ENCODE results near the gene DMPK.

The DMPK gene

DNA sequence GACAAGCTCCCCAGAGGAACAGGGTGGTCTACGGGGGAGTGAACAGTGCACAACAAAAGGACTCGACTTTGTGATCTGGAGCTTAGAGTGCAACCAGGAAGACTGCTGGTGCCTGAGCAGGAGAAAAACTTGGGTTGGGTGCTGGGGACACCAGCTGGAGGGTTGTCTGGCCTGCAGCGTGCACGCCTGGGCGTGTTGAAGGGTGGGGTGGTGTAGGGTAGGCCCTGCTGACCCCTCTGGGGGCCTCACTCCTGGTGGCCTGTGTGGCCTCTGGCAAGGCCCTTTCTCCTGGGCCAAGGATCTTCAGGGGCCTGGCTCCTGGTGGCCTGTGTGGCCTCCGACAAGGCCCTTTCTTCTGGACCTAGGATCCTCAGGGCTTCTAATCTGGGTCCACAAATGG, 37.5 kb upstream of the DMPK start:
- Histone ChIP-seq H3K4me1 (ENCODE audit: insufficient read depth, poor library complexity, severe bottlenecking) (peaks cover 5% of the 10 kb centered on the region), H3K27me3 (ENCODE audit: insufficient read depth, poor library complexity, severe bottlenecking) (no peaks in the 10 kb centered on the region), H3K9me3 (ENCODE audit: severe bottlenecking) (no peaks in the 10 kb centered on the region), H3K27ac (ENCODE audit: poor library complexity, severe bottlenecking) (no peak overlapping the region), H3K36me3 (ENCODE audit: low read depth) (peaks cover 7% of the 10 kb centered on the region; the same call in 1 of the 2 replicates), H3K4me3 (ENCODE audit: severe bottlenecking) (no peak overlapping the region)
- TF ChIP-seq, protein P1, sequence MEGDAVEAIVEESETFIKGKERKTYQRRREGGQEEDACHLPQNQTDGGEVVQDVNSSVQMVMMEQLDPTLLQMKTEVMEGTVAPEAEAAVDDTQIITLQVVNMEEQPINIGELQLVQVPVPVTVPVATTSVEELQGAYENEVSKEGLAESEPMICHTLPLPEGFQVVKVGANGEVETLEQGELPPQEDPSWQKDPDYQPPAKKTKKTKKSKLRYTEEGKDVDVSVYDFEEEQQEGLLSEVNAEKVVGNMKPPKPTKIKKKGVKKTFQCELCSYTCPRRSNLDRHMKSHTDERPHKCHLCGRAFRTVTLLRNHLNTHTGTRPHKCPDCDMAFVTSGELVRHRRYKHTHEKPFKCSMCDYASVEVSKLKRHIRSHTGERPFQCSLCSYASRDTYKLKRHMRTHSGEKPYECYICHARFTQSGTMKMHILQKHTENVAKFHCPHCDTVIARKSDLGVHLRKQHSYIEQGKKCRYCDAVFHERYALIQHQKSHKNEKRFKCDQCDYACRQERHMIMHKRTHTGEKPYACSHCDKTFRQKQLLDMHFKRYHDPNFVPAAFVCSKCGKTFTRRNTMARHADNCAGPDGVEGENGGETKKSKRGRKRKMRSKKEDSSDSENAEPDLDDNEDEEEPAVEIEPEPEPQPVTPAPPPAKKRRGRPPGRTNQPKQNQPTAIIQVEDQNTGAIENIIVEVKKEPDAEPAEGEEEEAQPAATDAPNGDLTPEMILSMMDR (IDR thresholded peaks at IDR 0.05; ENCODE audit: poor library complexity, severe bottlenecking) = no peak
- DNase-seq (ENCODE audit: low spot score) (no peak), ATAC-seq (ENCODE audit: low read depth) (no peak)

DNA sequence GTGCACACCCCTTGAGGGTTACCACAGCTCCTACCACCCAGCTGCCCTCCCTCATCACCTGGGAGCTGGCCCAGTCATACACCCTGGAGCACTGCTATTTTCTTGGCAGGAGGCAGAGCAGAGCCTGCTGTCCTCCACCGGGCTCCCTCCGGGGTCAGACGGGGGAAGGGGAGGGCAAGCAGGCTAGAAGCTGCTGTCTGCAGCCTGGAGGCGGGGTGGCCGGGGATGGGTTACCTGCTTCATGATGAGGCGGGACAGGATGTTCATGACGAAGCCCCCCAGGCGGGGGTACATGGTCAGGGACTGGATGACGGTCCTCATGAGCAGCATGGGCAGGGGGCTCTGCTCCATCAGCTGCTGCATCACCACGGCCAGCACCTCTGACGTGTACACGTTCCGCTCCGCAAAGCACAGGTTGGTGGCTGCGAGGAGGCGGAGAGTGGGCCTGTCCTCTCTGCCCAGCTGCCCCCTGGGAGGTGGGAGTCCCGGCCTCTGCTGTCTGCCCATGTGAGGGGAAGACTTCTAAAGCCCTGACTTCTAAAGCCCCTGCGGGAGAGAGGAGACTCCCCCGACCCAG, 35.5 kb upstream of the DMPK start:
- DNase-seq (ENCODE audit: low spot score) (no peak), ATAC-seq (ENCODE audit: low read depth) (0 out of 3 replicates have a peak, but pooled peaks have one; percentile 9)
- Histone ChIP-seq H3K4me1 (ENCODE audit: insufficient read depth, poor library complexity, severe bottlenecking) (peaks cover 6% of the 10 kb centered on the region), H3K36me3 (ENCODE audit: low read depth) (peaks cover 4% of the 10 kb centered on the region; the same call in 1 of the 2 replicates), H3K27ac (ENCODE audit: poor library complexity, severe bottlenecking) (no peak overlapping the region), H3K4me3 (ENCODE audit: severe bottlenecking) (no peak overlapping the region), H3K9me3 (ENCODE audit: severe bottlenecking) (no peaks in the 10 kb centered on the region), H3K27me3 (ENCODE audit: insufficient read depth, poor library complexity, severe bottlenecking) (no peaks in the 10 kb centered on the region)
- TF ChIP-seq, protein P1 (IDR thresholded peaks at IDR 0.05; ENCODE audit: poor library complexity, severe bottlenecking) = no peak

GRCh38 chr19:45817010-45817724, 34.9 kb upstream of the DMPK start:
- H3K9me3 ChIP-seq (ENCODE audit: severe bottlenecking) = no peaks in the 10 kb centered on the region
- no peaks in the 10 kb centered on the region for H3K27me3 ChIP-seq (ENCODE audit: insufficient read depth, poor library complexity, severe bottlenecking)
- no peak overlapping the region for H3K4me3 ChIP-seq (ENCODE audit: severe bottlenecking)
- peaks cover 4% of the 10 kb centered on the region; the same call in 1 of the 2 replicates for H3K36me3 ChIP-seq (ENCODE audit: low read depth)
- no peak overlapping the region for H3K27ac ChIP-seq (ENCODE audit: poor library complexity, severe bottlenecking)
- H3K4me1 ChIP-seq (ENCODE audit: insufficient read depth, poor library complexity, severe bottlenecking) = peaks cover 6% of the 10 kb centered on the region
- peak; percentile 82 for ATAC-seq (ENCODE audit: low read depth)
- peak; percentile 92 for DNase-seq (ENCODE audit: low spot score)
- TF ChIP-seq, protein P1 (IDR thresholded peaks at IDR 0.05; ENCODE audit: poor library complexity, severe bottlenecking) = peak; percentile 98

- no peak for DNase-seq (ENCODE audit: low spot score)
- Histone ChIP-seq H3K9me3 (ENCODE audit: severe bottlenecking) (no peaks in the 10 kb centered on the region), H3K27me3 (ENCODE audit: insufficient read depth, poor library complexity, severe bottlenecking) (no peaks in the 10 kb centered on the region), H3K27ac (ENCODE audit: poor library complexity, severe bottlenecking) (no peak overlapping the region), H3K4me3 (ENCODE audit: severe bottlenecking) (no peak overlapping the region), H3K4me1 (ENCODE audit: insufficient read depth, poor library complexity, severe bottlenecking) (peaks cover 6% of the 10 kb centered on the region), H3K36me3 (ENCODE audit: low read depth) (peaks cover 4% of the 10 kb centered on the region; the same call in 1 of the 2 replicates)
- TF ChIP-seq, protein P1 (IDR thresholded peaks at IDR 0.05; ENCODE audit: poor library complexity, severe bottlenecking) = no peak
- no peak for ATAC-seq (ENCODE audit: low read depth)
These were observed 34.1 kb upstream of the DMPK start for GRCh38 chr19:45816236-45817009.
